NCI-H82 treated with DMSO at 0.1 percent for 48 hours (cell line): ENCODE measurements around the gene CCN5.

Experiments used
- DNase-seq: peaks from one replicate; lab custom pipeline; 2025; ENCODE audit not compliant: unreplicated experiment; lab: John Stamatoyannopoulos, UW

Gene CCN5

DNA sequence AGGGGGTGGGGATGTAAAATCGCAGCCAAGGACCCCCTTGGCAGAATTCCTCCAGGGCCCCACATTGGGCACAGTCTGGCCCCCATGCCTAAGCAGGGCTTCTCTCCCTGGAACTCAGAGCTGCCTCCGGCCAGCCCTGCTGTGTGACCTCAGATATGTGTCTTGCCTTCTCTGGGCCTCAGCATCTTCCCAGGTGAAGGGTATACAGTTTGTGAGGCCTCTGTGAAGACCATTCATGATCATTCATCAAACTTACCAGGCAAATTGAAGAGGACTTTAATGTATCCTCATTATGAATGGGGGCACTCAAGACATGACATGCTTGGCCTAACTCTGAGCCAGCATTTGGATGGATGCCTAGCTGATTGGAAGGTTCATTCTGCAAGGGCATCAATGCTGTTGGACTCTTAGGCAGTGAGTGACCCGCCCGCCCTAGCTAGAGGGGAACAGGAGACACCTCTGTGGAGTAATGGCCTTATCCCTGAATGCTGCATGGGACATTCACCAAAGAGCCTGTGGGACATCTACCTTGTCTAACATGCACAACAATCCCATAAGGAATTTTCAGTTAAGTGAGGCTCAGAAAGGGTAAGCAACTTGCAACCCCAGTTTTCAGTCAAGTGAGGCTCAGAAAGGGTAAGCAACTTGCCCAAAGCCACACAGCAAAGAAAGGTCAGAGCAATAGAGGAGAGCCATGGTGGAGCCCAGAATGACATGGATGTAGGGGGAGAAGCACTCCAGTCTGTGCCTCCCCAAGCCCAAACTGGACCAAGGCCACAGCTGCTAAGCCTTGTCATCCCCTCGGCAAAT, 535 bp downstream of the CCN5 start:
- DNase-seq: no peak

DNA sequence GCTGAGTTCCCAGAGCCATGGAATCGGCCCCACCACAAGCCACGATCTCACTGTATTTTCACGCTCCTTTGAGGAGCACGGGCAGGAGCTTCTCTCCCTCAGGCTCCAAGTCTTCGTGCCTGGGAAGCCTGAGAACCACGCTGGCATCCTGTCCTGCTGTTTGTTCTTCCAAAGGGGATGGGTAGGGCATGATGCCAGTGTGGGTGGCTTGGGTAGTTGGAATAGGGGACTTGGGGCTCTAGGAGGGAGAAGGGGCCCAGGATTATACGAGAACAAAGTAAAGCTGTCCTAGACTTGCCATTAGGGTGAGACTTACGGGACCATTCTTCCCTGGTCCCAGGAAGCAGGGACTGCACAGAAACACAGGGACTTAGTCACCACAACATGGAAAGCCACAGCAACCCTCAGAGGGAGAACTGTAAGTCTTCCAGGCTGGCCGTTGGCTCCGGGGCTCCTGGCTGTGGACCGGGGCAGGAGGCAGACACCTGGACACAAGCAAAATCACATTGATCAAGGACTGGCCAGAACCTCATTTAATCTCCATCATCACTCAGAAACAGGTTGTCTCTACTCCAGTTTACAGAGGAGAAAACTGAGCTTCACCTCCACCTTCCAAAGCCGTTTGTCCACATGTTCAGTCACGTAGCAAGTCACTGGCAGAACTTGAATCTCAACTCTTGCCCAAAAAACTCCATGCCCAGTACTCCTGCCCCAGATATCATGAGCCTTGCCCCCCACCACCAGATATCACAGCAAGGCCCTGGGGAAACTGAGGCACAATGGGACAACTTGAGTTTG, 1.3 kb downstream of the CCN5 start:
- DNase-seq: no peak

DNA sequence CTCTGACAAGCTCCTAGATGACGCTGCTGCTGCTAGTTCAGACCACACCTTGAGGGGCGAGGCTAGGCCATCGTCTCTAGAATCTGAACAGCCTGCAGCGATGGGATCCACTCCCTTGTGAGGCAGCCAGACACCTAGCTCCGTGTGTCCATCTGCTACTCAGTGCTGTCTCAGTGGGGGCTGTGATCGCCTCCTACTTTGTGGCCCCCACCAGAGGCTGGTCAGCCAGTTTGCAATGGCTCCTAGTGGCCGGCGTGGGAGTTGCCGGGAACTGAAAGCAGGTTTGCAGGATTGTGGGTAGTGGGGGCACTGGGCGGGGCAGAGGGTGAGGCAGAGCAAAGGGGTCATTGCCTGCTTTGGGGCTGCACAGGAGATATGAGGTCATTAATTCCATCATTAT, 2.8 kb downstream of the CCN5 start:
- DNase-seq: peak; percentile 28

DNA sequence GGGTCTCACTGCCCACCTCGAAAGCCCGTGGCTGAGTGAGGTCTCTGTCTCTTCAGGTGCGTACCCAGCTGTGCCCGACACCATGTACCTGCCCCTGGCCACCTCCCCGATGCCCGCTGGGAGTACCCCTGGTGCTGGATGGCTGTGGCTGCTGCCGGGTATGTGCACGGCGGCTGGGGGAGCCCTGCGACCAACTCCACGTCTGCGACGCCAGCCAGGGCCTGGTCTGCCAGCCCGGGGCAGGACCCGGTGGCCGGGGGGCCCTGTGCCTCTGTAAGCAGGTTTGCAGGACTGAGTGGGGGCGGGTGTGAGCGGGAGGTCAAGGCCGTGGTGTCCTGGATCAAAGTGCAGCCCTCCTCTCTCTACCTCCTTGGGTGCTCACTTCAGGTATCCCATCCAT, 4.7 kb downstream of the CCN5 start:
- no peak for DNase-seq

DNA sequence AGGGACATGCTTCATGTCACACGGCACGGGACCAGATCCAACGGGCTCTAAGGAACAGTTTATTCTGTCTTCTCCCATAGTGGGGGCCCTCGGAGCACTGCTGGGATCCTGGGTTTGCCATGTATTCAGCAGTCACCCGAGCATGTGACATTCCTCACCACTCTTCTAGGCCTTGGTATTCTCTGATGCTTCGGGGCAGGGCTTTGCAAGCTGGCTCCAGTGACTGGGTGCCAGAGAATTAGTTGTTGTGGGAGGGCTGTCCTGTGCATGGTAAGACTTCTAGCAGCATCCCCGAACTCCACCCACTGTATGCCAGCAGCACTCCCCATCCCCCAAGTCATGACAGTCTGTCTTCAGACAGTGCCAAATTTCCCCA, 5.4 kb downstream of the CCN5 start:
- no peak for DNase-seq

DNA sequence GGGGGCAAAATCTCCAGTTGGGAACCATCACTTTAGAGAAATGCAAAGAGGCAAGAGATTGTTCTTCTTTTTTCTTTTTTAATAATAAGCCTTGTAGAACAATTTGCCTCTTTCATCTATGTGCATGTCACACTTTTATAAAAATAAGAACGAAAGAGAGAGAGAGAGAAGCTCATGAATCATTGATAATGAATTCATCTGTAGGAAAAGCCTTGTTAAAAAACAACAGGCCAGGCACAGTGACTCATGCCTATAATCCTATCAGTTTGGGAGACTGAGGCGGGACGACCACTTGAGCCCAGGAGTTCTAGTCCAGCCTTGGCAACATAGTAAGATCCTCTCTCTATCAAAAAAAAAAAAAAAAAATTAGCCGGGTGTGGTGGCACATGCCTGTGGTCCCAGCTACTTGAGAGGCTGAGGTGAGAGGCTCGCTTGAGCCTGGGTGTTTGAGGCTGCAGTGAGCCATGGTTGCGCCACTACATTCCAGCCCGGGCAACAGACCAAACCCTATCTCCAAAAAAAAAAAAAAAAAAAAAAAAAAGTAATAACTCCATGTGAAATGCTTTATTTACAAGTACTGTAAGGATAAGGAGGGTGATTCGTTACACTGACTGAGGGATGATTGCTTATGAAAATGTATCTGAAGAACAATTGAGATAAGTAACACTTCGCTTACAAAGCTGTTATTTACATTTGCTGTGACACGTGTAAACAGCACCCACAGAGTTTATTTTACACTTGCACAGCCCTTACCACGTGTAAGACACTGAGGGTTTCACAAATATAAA, 6.0 kb downstream of the CCN5 start:
- DNase-seq: no peak

DNA sequence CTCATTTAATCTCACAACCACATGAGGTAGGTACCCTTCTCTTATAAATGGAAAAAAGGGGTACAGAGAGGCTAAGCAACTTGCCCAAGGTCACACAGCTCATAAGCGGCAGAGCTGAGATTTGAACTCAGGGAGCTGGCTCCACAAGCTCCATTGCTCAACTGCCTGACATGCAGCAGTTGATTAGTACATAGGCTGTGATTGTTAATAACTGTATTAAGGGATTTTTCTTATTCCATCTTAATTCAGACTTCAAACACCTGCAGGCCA, 6.6 kb downstream of the CCN5 start:
- DNase-seq: no peak

DNA sequence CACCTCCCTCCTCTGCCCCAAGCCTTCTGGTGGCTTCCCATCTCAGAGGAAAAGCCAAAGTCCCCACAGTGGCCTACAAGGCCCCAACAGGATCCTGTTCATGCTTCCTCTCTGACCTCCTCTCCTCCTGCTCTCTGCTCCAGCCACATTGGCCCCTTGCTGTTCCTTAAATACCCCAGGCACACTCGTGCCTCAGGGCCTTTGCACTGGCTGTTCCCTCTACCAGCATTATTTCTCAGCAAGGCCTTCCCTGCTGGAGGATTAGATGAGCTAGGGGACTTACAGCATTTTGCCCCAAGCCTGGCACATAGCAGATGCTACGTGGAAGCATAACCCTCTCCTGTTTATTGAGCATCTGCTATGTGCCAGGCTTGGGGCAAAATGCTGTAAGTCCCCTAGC, 7.8 kb downstream of the CCN5 start:
- no peak for DNase-seq

DNA sequence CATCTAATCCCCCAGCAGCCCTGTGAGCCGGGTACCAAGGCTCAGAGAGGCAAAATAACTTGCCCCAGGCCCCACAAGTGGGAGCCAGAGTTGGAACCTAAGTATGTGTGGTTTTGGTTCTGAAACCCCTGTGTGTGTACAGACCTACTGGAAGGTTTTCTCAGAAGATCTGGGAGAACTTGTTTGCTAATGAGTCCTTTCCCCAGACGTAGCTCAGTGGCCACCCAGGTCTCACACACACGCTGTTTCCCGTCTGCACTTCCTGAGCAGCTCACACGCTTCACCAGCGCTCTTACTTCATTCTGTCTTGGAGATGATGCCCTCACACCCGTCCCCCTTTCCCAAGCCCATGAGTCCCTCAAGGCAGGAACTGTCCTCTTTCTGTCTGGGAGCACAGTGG, 8.2 kb downstream of the CCN5 start:
- DNase-seq: no peak

DNA sequence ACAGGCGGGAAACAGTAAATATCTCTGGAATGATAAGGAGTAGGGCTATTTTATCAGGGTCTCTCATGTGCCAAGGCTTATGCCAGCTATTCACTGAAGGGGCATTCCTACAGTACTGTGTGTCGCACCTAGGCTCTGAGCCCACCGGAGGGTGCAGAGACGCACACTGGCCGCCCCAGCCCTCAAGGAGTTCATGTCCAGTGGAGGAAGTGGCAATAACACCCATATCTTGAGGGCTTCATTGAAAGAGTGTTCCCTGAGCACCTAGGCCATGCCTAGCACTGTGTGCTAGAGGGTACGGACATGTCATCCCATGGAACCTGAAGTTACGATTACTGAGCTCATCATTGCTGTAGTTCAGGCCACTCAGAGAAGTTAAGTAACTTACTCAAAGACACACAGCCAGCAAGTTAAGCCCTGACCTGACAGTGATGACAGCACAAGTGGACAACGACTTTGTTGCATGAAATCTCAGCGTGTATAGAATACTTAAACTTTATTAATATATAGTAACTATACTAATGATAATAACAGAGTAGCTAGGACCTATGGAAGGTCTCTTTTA, 8.7 kb downstream of the CCN5 start:
- DNase-seq: no peak

DNA sequence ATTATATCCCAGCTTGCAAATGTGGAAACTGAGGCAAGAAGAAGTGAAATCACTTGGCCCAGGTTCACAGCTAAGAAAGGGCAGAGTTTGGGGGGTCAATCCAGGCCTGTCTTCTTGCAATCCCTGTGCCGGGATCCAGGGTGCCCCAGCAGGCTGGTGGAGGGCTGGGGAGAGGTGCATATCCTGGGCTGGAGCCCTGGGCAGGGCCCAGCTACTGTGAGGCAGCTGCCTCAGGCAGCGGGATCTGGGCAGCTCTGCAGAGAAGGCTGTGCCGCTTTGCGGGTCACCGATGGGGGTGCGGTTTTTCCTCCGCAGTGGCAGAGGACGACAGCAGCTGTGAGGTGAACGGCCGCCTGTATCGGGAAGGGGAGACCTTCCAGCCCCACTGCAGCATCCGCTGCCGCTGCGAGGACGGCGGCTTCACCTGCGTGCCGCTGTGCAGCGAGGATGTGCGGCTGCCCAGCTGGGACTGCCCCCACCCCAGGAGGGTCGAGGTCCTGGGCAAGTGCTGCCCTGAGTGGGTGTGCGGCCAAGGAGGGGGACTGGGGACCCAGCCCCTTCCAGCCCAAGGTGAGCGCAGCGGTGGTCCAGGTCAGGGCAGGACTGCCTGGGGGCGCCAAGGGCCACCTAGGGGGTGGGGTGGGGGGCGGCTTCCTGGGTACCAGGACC, 9.4 kb downstream of the CCN5 start:
- DNase-seq: no peak

DNA sequence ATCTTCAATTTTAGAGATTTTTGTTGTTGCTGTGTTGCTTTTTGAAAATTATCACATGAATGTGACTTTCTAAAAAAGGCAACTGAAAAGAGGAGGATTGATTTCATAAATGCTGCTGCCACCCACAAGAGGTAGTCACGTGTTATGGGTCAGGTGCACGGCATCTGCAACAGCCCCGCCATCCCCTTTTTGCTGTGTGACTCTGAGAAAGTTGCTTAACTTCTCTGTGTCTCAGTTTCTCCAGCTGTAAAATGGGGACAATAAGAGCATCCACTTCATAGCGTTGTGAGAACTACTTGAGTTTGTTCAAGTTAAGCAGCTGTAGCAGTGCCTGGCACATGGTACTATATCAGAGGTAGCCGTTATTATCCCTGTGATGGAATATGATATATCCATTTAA, 10.7 kb downstream of the CCN5 start:
- DNase-seq: no peak

DNA sequence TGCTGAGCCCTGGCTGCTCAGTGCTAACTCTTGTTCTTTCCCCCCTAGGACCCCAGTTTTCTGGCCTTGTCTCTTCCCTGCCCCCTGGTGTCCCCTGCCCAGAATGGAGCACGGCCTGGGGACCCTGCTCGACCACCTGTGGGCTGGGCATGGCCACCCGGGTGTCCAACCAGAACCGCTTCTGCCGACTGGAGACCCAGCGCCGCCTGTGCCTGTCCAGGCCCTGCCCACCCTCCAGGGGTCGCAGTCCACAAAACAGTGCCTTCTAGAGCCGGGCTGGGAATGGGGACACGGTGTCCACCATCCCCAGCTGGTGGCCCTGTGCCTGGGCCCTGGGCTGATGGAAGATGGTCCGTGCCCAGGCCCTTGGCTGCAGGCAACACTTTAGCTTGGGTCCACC, 11.9 kb downstream of the CCN5 start:
- DNase-seq: no peak

DNA sequence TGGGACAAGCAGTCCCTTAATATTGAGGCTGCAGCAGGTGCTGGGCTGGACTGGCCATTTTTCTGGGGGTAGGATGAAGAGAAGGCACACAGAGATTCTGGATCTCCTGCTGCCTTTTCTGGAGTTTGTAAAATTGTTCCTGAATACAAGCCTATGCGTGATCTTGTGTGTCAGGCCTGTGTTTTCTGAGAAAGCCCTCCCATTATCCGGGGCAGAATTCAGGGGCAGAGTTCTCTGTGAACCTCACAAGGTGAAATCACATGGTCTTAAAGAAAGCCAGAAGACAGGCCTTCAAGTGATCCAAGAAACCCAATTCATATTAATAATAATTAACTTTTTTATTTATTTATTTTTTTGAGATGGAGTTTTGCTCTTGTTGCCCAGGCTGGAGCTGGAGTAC, 12.5 kb downstream of the CCN5 start:
- no peak for DNase-seq

DNA sequence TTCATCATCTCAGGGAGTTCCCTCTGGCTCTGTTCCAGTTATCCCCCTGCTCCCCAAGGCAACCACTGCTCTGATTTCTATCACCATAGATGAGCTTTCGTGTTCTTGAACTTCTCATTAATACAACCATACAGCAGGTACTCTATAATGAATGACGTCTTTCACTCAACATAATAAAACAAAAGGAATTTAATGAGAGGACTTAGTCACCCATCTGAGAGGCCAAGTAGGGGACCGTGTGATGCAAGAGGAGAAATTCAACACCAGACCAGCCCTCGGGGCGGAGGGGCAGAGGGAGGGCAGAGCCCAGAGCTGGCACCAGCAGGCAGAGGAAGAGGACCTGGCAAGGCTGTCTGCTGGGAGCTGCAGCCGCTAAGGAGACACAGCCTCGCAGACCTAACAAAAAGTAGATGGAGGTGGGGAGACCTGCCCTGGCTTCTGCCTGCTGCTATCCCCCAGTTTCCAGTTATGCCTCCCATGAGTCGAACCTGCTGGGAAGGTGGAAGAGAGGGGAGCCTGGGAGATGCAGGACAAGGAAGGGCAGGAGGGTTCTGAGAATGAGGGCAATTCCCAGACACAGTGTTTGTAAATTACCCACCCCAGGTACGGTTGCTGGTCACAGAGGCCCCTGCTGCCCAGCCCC, 13.8 kb downstream of the CCN5 start:
- no peak for DNase-seq

DNA sequence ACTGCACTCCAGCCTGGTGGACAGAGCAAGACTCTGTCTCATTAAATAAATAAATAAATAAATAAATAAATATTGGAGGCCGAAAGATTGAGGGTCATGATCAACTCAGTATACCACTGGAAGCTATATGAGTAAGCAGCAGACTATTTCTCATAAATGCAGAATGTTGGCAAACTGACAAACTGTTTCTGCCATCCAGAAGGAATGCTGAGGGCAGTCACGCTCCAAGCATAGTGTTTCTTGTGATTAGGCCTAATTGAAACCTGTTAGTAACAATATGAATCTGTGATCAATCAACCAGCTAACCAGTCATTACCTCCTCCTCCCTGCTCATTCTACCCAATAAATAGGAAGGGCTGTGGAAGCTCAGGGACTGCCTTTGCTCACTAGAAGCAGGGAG, 15.3 kb downstream of the CCN5 start:
- no peak for DNase-seq

DNA sequence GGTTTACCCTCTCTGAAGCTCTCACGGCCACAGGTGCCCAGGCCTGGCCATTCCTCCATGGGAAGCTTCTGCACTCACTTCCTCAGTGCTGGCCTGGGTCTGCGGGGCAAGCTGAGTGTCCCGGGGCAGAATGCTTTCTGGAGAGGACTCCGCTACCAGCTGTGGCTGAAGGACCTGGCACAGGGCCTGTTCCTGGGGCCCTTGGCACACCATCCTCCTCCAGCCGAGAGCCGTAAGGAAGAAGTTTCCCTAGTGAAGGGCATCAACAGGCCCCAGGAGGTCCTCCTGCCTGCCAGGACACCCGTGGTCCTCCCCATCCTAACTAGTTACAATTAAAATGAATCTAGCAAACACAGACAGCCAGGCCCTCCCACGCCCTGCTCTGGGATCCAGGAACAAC, 16.5 kb downstream of the CCN5 start:
- no peak for DNase-seq

DNA sequence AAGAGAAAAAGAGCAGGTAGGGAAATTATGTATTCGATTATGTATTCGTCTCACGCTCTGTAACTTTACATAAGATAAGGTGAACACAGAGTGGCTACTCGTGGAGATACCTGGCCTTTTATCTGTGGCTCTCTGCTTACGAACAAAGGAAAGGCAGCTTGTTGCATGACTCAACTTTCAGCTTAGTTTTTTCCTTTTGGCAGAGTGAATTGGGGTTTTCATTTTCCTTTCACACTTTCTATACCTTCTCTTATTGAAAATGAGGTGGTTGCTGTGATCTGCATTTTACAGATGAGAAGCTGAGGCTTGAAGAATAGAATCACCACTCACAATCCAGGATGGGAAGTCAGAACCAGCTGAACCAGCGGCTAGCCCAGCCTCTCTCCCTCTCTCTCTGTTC, 17.2 kb downstream of the CCN5 start:
- no peak for DNase-seq

DNA sequence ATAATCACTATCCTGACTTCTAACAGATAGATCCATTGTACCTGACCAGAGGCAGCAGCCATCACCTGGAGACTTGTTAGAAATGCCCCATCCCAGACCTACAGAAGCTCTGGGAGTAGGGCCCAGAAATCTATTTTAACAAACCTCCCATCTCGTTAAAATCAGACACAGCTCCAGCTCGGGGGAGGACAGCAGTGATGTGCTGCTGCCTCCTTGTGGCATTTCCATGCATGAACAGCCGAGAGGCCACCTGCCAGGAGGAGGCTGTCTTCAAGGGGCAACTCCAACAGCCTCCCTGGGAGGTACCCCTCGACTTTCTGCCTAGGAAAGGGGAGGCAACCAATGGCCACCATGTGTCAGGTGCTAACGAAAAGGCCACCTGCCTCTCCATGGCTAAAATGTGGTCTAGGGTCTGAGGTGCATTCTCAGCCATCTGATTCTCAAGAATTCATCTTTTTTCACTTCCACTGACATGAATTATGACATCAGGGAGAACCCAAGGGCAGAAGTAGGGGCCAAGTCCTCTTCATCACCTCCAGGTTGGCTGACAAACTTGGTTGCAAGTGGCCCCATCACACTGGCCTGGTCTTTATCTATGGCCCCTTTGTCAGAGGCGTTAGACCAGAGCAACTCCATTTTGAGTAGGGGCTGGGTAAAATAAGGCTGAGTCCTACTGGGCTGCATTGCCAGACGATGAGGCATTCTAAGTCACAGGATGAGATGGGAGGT, 18.3 kb downstream of the CCN5 start:
- DNase-seq: no peak

DNA sequence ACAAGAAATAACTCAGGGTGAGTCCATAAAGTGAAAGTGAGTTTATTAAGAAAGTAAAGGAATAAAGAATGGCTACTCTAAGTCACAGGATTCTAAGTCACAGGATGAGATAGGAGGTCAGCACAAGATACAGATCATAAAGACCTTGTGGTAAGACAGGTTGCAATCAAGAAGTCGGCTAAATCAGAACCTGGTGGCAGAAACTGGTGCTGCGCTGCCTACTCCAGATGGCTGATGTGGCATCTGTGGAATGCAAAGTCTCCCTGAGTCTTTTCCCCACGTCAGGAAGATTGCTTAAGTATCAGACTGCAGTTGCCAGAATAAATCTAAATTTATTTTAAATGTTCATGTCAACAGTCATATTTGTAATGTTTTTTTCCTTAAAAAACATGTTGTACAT, 19.8 kb downstream of the CCN5 start:
- DNase-seq: no peak
